Upper lobe of left lung (tissue), 6 donors: Measurements from ENCODE around the gene CDK6. TPM values are rescaled to one million over a fixed set of nuclear protein-coding genes. Genes with fewer than 3 reads are reported as not detected.
A peak's percentile ranks its signal among the peaks of the same experiment; 100 is the strongest.

Source experiments
- ATAC-seq, 2 donors: fragments of 200-7000 bp; cut with Tn5 transposase; one replicate each; pipeline ENCODE4 v1.9.1; 2022; ENCODE audit warnings: mild to moderate bottlenecking in 2 of 2, moderate library complexity in 2 of 2; ENCODE audit not compliant: low FRiP score in 2 of 2
- DNase-seq, 2 donors: peaks; one replicate each; pipeline ENCODE4 v3.0.0-alpha.2; 2019 to 2020
- H3K27ac ChIP-seq, 4 donors: fragments of 200-600 bp; sonication (generic); one replicate each; pipeline ENCODE4 v1.5.1; 2016 to 2019
- H3K27me3 ChIP-seq, 4 donors: fragments of 200-600 bp; sonication (generic); one replicate each; pipeline ENCODE4 v1.5.1; 2017 to 2019
- H3K36me3 ChIP-seq, 4 donors: fragments of 200-600 bp; sonication (generic); one replicate each; pipeline ENCODE4 v1.5.1; 2016 to 2019
- H3K4me1 ChIP-seq, 4 donors: fragments of 200-600 bp; sonication (generic); one replicate each; pipeline ENCODE4 v1.5.1; 2018 to 2019
- H3K4me3 ChIP-seq, 4 donors: fragments of 200-600 bp; sonication (generic); one replicate each; pipeline ENCODE4 v1.5.1; 2017 to 2019; ENCODE audit warnings: mild to moderate bottlenecking in 2 of 4, moderate library complexity in 1 of 4
- H3K9me3 ChIP-seq, 4 donors: fragments of 200-600 bp; sonication (generic); one replicate each; pipeline ENCODE4 v1.5.1; 2018 to 2019
- CTCF ChIP-seq, 6 experiments: fragments of 450-650 bp in 4 of 6; fragments of 200-600 bp in 2 of 6; sonication (generic) in 2 of 6; IDR thresholded peaks; one replicate each; pipeline ENCODE4 v1.5.1; 2016 to 2019; ENCODE audit warnings: antibody characterized with exemption in 6 of 6
- EP300 ChIP-seq, 4 donors: sonication (generic); formaldehyde crosslinking; IDR thresholded peaks; one replicate each; pipeline ENCODE4 v1.5.1; 2017; ENCODE audit warnings: antibody characterized with exemption in 4 of 4, control low read depth in 2 of 4
- POLR2A ChIP-seq, 4 donors: fragments of 450-650 bp; IDR thresholded peaks; one replicate each; pipeline ENCODE4 v1.5.1; 2016 to 2017; ENCODE audit warnings: antibody characterized with exemption in 4 of 4, mild to moderate bottlenecking in 2 of 4
- POLR2AphosphoS5 ChIP-seq, 2 donors: sonication (generic); formaldehyde crosslinking; IDR thresholded peaks; one replicate each; pipeline ENCODE4 v1.5.1; 2017; ENCODE audit warnings: antibody characterized with exemption in 2 of 2
- WGBS, 2 donors: methylation state at CpG; one replicate each; pipeline ENCODE4 v1.1.5; 2017 to 2018; 5-methylcytosine and 5-hydroxymethylcytosine counted together
- total RNA-seq, 6 donors: library from RNA; depleted of rRNA in 4 of 6; stranded (reverse); fragments of >200 nt in 4 of 6; gene quantifications; one replicate each; pipeline versions ENCODE4 v1.1.0 to v1.2.1, GENCODE V29; 2016 to 2021
- donor health status: DM: no; HTN: no; CAD: no; lungs with moderate emphysema.
- donor health status: DM: no; HTN: yes; CAD: no; lungs with severe emphysema.

The CDK6 gene
- total RNA-seq, 6 donors from 2014 or later, result 15.7 to 26.9 (median 19.9) TPM

- ATAC-seq (no peak), DNase-seq (no peak)
- TF ChIP-seq CTCF (IDR thresholded peaks at IDR 0.05), result no peak
- no peak for TF ChIP-seq EP300 (IDR thresholded peaks at IDR 0.05)
- TF ChIP-seq POLR2A (IDR thresholded peaks at IDR 0.05), result no peak
- TF ChIP-seq POLR2AphosphoS5 (IDR thresholded peaks at IDR 0.05), result no peak
- H3K27ac ChIP-seq, result peak overlapping the region in 1 of 4 donors; percentile 16
- H3K27me3 ChIP-seq, result no peaks in the 10 kb centered on the region
- no peak overlapping the region for H3K4me3 ChIP-seq
- H3K9me3 ChIP-seq, result no peaks in the 10 kb centered on the region
- WGBS, 2 donors, result 75 to 83% methylated on average over 14 of the region's 14 CpGs
- H3K36me3 ChIP-seq, result peaks cover 0 to 5% (median 0%) of the 10 kb centered on the region in 4 donors
- H3K4me1 ChIP-seq, result peaks cover 0 to 12% (median 10%) of the 10 kb centered on the region in 4 donors
Measured at GRCh38 chr7:92725161-92725925, 111.0 kb downstream of the CDK6 start.

DNA sequence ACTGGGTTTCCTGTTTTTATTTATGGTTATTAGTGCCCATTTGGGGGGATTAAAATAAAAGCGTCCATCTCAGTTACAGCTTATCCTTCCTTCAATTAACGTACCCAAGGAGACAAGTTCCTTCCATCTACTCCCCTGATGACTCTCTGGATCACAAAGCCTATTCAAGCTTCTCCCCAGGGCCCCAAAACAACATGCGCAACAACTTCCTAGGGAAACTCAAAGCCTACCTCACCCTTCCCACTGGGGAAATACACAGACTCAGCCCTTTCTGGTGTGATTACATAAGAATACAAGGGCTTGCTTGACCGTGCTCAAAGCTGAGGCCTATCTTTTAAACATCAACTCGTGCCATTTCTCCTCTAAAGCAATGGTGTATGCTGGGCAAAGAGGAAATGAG is 112.4 kb downstream of the CDK6 start:
- no peaks in the 10 kb centered on the region for H3K9me3 ChIP-seq
- peaks cover 0 to 5% (median 0%) of the 10 kb centered on the region in 4 donors for H3K36me3 ChIP-seq
- no peak overlapping the region for H3K4me3 ChIP-seq
- H3K27me3 ChIP-seq, result no peaks in the 10 kb centered on the region
- peak in 1 of 2 donors; percentile 40 for DNase-seq
- peak in 1 of 2 donors; percentile 76 for ATAC-seq
- WGBS, 2 donors, result 38 to 45% methylated on average over 5 of the region's 5 CpGs
- TF ChIP-seq POLR2A (IDR thresholded peaks at IDR 0.05) (no peak), POLR2AphosphoS5 (IDR thresholded peaks at IDR 0.05) (peak in 1 of 2 donors; percentile 51)
- peaks cover 2 to 13% (median 12%) of the 10 kb centered on the region in 4 donors for H3K4me1 ChIP-seq
- peak overlapping the region; percentile 1 to 65 (median 24) for H3K27ac ChIP-seq

- H3K27ac ChIP-seq, result peak overlapping the region in 3 of 4 donors; percentile 2 to 65 (median 45)
- no peak for DNase-seq
Measured at GRCh38 chr7:92723205-92723604, 113.2 kb downstream of the CDK6 start.

GRCh38 chr7:92722541-92722940 is 113.8 kb downstream of the CDK6 start:
- Histone ChIP-seq H3K9me3 (no peaks in the 10 kb centered on the region), H3K27me3 (no peaks in the 10 kb centered on the region), H3K4me1 (peaks cover 7 to 19% (median 18%) of the 10 kb centered on the region in 4 donors), H3K36me3 (peaks cover 0 to 5% (median 0%) of the 10 kb centered on the region in 4 donors), H3K27ac (peak overlapping the region in 1 of 4 donors; percentile 45), H3K4me3 (no peak overlapping the region)
- DNase-seq, result no peak
- no peak for ATAC-seq
- TF ChIP-seq POLR2AphosphoS5 (IDR thresholded peaks at IDR 0.05) (no peak), EP300 (IDR thresholded peaks at IDR 0.05) (no peak), POLR2A (IDR thresholded peaks at IDR 0.05) (no peak), CTCF (IDR thresholded peaks at IDR 0.05) (no peak)
- WGBS, 2 donors, result 53 to 64% methylated on average over 1 of the region's 1 CpG

More at GRCh38 chr7:92723205-92723604, 113.2 kb downstream of the CDK6 start:
- Histone ChIP-seq H3K9me3 (no peaks in the 10 kb centered on the region), H3K4me1 (peaks cover 7 to 19% (median 18%) of the 10 kb centered on the region in 4 donors), H3K36me3 (peaks cover 0 to 5% (median 0%) of the 10 kb centered on the region in 4 donors), H3K27me3 (no peaks in the 10 kb centered on the region), H3K4me3 (no peak overlapping the region)
- 79 to 81% methylated on average over 2 of the region's 2 CpGs for WGBS, 2 donors
- no peak for TF ChIP-seq CTCF (IDR thresholded peaks at IDR 0.05)
- no peak for TF ChIP-seq POLR2A (IDR thresholded peaks at IDR 0.05)
- TF ChIP-seq POLR2AphosphoS5 (IDR thresholded peaks at IDR 0.05), result no peak
- TF ChIP-seq EP300 (IDR thresholded peaks at IDR 0.05), result no peak
- ATAC-seq, result peak in 1 of 2 donors; percentile 54

DNA sequence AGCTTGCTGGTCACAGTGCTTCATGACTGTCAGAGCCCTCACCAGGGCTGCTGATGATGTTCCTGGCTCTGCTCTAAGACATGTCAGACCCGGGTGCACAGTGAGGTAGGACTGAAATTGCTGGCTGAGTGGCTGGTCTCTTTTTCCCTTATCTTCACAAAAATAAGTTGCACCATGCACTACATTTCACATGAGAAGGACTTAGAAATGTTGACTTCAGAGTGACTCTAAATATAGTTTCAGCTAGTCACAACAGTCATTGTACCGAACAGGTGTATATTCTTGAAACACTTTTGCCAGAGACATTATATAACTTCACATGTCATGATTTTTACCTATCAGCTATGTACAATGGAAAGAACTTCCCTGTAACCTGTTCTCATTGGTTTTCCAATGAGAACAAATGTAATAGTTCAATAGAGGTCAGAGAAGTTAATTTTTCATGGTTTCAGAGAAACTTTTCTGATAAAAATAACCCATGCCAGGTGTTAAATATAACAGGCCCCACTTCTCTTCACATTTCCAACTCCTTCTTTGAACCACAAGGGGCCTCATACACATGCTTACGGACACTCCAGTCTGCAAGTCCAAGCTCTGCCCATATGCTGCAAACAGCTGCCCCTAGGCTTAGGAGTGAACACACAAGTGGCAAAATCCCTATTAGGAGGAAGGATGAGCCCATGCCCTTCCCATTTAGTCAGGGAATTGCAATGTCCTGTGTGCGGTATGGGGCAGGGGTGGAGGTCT is 115.6 kb downstream of the CDK6 start:
- no peak overlapping the region for H3K4me3 ChIP-seq
- TF ChIP-seq POLR2AphosphoS5 (IDR thresholded peaks at IDR 0.05) (no peak), CTCF (IDR thresholded peaks at IDR 0.05) (no peak), EP300 (IDR thresholded peaks at IDR 0.05) (no peak), POLR2A (IDR thresholded peaks at IDR 0.05) (no peak)
- 91 to 93% methylated on average over 4 of the region's 4 CpGs for WGBS, 2 donors
- ATAC-seq, result no peak
- no peak for DNase-seq
- no peaks in the 10 kb centered on the region for H3K27me3 ChIP-seq
- H3K4me1 ChIP-seq, result peaks cover 7 to 19% (median 18%) of the 10 kb centered on the region in 4 donors
- no peak overlapping the region for H3K27ac ChIP-seq
- H3K36me3 ChIP-seq, result peaks cover 0 to 5% (median 0%) of the 10 kb centered on the region in 4 donors
- no peaks in the 10 kb centered on the region for H3K9me3 ChIP-seq
